H1 (cell line): Measurements from ENCODE around the gene UBE2I. TPM values are rescaled to one million over a fixed set of nuclear protein-coding genes. Genes with fewer than 3 reads are reported as not detected.
"Not testable (repeated sequence)": the region's sequence is repeated elsewhere in the genome, so short reads cannot be mapped to it uniquely, and the experiment has no call there.

ENCODE experiments used
- CTCF ChIA-PET: fragments of 300-600 bp; sonication (Branson Sonifier 250); formaldehyde crosslinking; loops from one replicate; lab custom pipeline; 2021; ENCODE audit not compliant: partially characterized antibody; lab: Charles Lee
- POLR2A ChIA-PET: fragments of 300-600 bp; sonication (Branson Sonifier 250); formaldehyde crosslinking; loops from one replicate; lab custom pipeline; 2021; ENCODE audit warnings: inconsistent platforms; ENCODE audit not compliant: partially characterized antibody; lab: Charles Lee
- DNase-seq, 2 experiments: peaks; one replicate each; pipeline versions ENCODE4 v3.0.0 to v3.0.0-alpha.2; 2010 to 2022; ENCODE audit warnings: low spot score in 2 of 2, low read depth in 1 of 2, mixed read lengths in 1 of 2
- FAIRE-seq: peaks from 2 replicates; lab custom pipeline; 2011; peaks lifted over from hg19 to GRCh38; lab: Jason Lieb, UNC
- H2AFZ ChIP-seq: 2 replicates; pipeline ENCODE4 v1.8.1; 2012; ENCODE audit warnings: low read length, inconsistent platforms
- H2AK5ac ChIP-seq: 2 replicates; pipeline ENCODE4 v1.6.1; 2013; ENCODE audit warnings: low read depth, low read length
- H2BK120ac ChIP-seq: replicated peaks from 2 replicates; pipeline ENCODE3; 2013; ENCODE audit warnings: low read depth, low read length, inconsistent platforms
- H2BK12ac ChIP-seq: 2 replicates; pipeline ENCODE4 v1.6.1; 2013; ENCODE audit warnings: low read depth, low read length
- H2BK15ac ChIP-seq: 2 replicates; pipeline ENCODE4 v1.6.1; 2013; ENCODE audit warnings: low read length
- H2BK20ac ChIP-seq: 2 replicates; pipeline ENCODE4 v1.6.1; 2013; ENCODE audit warnings: low read length
- H2BK5ac ChIP-seq: 2 replicates; pipeline ENCODE4 v1.6.1; 2013; ENCODE audit warnings: low read depth, low read length
- H3K14ac ChIP-seq: 2 replicates; pipeline ENCODE4 v1.6.1; 2013; ENCODE audit warnings: inconsistent platforms; ENCODE audit not compliant: insufficient read length
- H3K18ac ChIP-seq: 2 replicates; pipeline ENCODE4 v1.6.1; 2013; ENCODE audit warnings: low read length; ENCODE audit errors: extremely low read depth
- H3K23ac ChIP-seq: 2 replicates; pipeline ENCODE4 v1.6.1; 2013; ENCODE audit warnings: inconsistent platforms; ENCODE audit not compliant: insufficient read length
- H3K23me2 ChIP-seq: 2 replicates; pipeline ENCODE4 v1.6.1; 2013; ENCODE audit warnings: low read depth, low read length
- H3K27ac ChIP-seq: 2 replicates; pipeline ENCODE4 v1.6.1; 2011; ENCODE audit warnings: low read depth, low read length, inconsistent platforms
- H3K27me3 ChIP-seq, 4 experiments: replicated peaks in 1 of 4; 1 replicate in 1 of 4; 2 replicates in 3 of 4; pipeline versions ENCODE4 v1.6.1 to v1.8.1; 2011 to 2013; ENCODE audit warnings: low read length in 3 of 4, mild to moderate bottlenecking in 3 of 4, inconsistent platforms in 2 of 4, mixed read lengths in 2 of 4, moderate library complexity in 1 of 4; ENCODE audit not compliant: control insufficient read depth in 3 of 4, insufficient read depth in 3 of 4; ENCODE audit errors: extremely low read depth in 1 of 4
- H3K36me3 ChIP-seq, 4 experiments: 2 replicates each; pipeline versions ENCODE4 v1.6.1 to v1.8.1; 2011 to 2013; ENCODE audit warnings: mild to moderate bottlenecking in 4 of 4, low read length in 3 of 4, moderate library complexity in 2 of 4, control low read depth in 1 of 4, inconsistent platforms in 1 of 4; ENCODE audit not compliant: insufficient read depth in 4 of 4, control insufficient read depth in 2 of 4
- H3K4ac ChIP-seq: replicated peaks from 2 replicates; pipeline ENCODE3; 2013; ENCODE audit warnings: low read length, low read depth, mixed read lengths, inconsistent platforms; ENCODE audit not compliant: insufficient read length
- H3K4me1 ChIP-seq, 4 experiments: replicated peaks in 1 of 4; 1 replicate in 1 of 4; 2 replicates in 3 of 4; pipeline versions ENCODE4 v1.6.1 to v1.8.1; 2011 to 2013; ENCODE audit warnings: low read length in 3 of 4, inconsistent platforms in 2 of 4, mixed read lengths in 1 of 4; ENCODE audit not compliant: insufficient read depth in 4 of 4, control insufficient read depth in 3 of 4
- H3K4me2 ChIP-seq, 2 experiments: 2 replicates each; pipeline versions ENCODE4 v1.6.1 to v1.8.1; 2011 to 2013; ENCODE audit warnings: low read depth in 2 of 2, low read length in 2 of 2, control low read depth in 1 of 2, inconsistent platforms in 1 of 2, mild to moderate bottlenecking in 1 of 2; ENCODE audit not compliant: insufficient read depth in 1 of 2
- H3K4me3 ChIP-seq, 4 experiments: fragments of 200-600, 300-600 bp in 1 of 4; sonication (generic), shearing (Covaris generic), sonication (Bioruptor Twin) in 1 of 4; 2 replicates each; pipeline versions ENCODE4 v1.5.1 to v1.8.1; 2011 to 2016; ENCODE audit warnings: low read length in 4 of 4, low read depth in 3 of 4, control low read depth in 2 of 4, inconsistent platforms in 2 of 4, mild to moderate bottlenecking in 2 of 4, mixed read lengths in 1 of 4, moderate library complexity in 1 of 4; ENCODE audit not compliant: insufficient read depth in 2 of 4; ENCODE audit errors: extremely low read depth in 1 of 4
- H3K56ac ChIP-seq: replicated peaks from 2 replicates; pipeline ENCODE3; 2013; ENCODE audit warnings: low read depth, mild to moderate bottlenecking, mixed read lengths, low read length, inconsistent platforms; ENCODE audit not compliant: insufficient read length
- H3K79me1 ChIP-seq: 2 replicates; pipeline ENCODE4 v1.6.1; 2013; ENCODE audit warnings: low read depth, low read length, control low read depth
- H3K79me2 ChIP-seq, 2 experiments: 2 replicates each; pipeline versions ENCODE4 v1.6.1 to v1.8.1; 2012 to 2013; ENCODE audit warnings: low read length in 2 of 2, mild to moderate bottlenecking in 2 of 2, inconsistent platforms in 1 of 2; ENCODE audit not compliant: insufficient read depth in 2 of 2, control insufficient read depth in 1 of 2
- H3K9ac ChIP-seq, 4 experiments: replicated peaks in 1 of 4; 1 replicate in 1 of 4; 2 replicates in 3 of 4; pipeline versions ENCODE4 v1.6.1 to v1.8.1; 2011 to 2013; ENCODE audit warnings: low read depth in 3 of 4, low read length in 3 of 4, control low read depth in 2 of 4, mild to moderate bottlenecking in 2 of 4, moderate library complexity in 2 of 4, inconsistent platforms in 1 of 4; ENCODE audit errors: extremely low read depth in 1 of 4
- H3K9me3 ChIP-seq, 2 experiments: 2 replicates each; pipeline versions ENCODE4 v1.6.1 to v1.8.1; 2012 to 2013; ENCODE audit warnings: mild to moderate bottlenecking in 2 of 2, moderate library complexity in 2 of 2, control low read depth in 1 of 2, inconsistent platforms in 1 of 2, low read depth in 1 of 2, low read length in 1 of 2, mixed read lengths in 1 of 2; ENCODE audit not compliant: insufficient read depth in 2 of 2
- H4K20me1 ChIP-seq, 2 experiments: replicated peaks in 1 of 2; 2 replicates each; pipeline versions ENCODE3 to v1.8.1; 2011 to 2013; ENCODE audit warnings: inconsistent platforms in 2 of 2, low read length in 2 of 2, mild to moderate bottlenecking in 1 of 2; ENCODE audit not compliant: insufficient read depth in 2 of 2, control insufficient read depth in 1 of 2
- H4K5ac ChIP-seq: 2 replicates; pipeline ENCODE4 v1.6.1; 2013; ENCODE audit warnings: low read length, low read depth, mixed read lengths, inconsistent platforms; ENCODE audit not compliant: insufficient read length
- H4K8ac ChIP-seq: 2 replicates; pipeline ENCODE4 v1.8.0; 2013; ENCODE audit warnings: mild to moderate bottlenecking, moderate library complexity, low read length, inconsistent platforms; ENCODE audit not compliant: insufficient read depth; ENCODE audit errors: extremely low read depth
- H4K91ac ChIP-seq: replicated peaks from 2 replicates; pipeline ENCODE3; 2013; ENCODE audit warnings: low read length, mixed read lengths, inconsistent platforms; ENCODE audit not compliant: insufficient read length
- ATF3 ChIP-seq: IDR thresholded peaks from 2 replicates; pipeline ENCODE4 v1.6.1; 2011; ENCODE audit warnings: low read depth, mild to moderate bottlenecking, low read length; ENCODE audit not compliant: insufficient read depth
- CBX5 ChIP-seq: fragments of 300-800, 300-1000 bp; sonication (generic); IDR thresholded peaks from 2 replicates; pipeline ENCODE4 v1.7.1; 2016; ENCODE audit warnings: antibody characterized with exemption, low read length, low read depth
- HDAC2 ChIP-seq, 2 experiments: fragments of 300-600 bp in 1 of 2; sonication (generic) in 1 of 2; IDR thresholded peaks; 2 replicates each; pipeline ENCODE4 v1.6.1; 2011 to 2012; ENCODE audit warnings: low read depth in 2 of 2, low read length in 2 of 2, mild to moderate bottlenecking in 2 of 2, moderate library complexity in 2 of 2, borderline replicate concordance in 1 of 2, inconsistent platforms in 1 of 2
- RBBP5 ChIP-seq: IDR thresholded peaks from 2 replicates; pipeline ENCODE4 v1.7.1; 2012; ENCODE audit warnings: low read depth, mild to moderate bottlenecking, inconsistent platforms, low read length, moderate library complexity, borderline replicate concordance
- YY1 ChIP-seq: IDR thresholded peaks from 2 replicates; pipeline ENCODE4 v1.6.1; 2011; ENCODE audit warnings: low read depth, mild to moderate bottlenecking, low read length
- WGBS, 2 experiments: shearing (Covaris generic) in 1 of 2; methylation state at CpG; one replicate each; pipeline versions ENCODE4 v1.1.6 to v1.1.7; 2013 to 2015; ENCODE audit warnings: low lambda C conversion rate in 2 of 2, mixed read lengths in 2 of 2, inconsistent platforms in 1 of 2, low coverage in 1 of 2, missing lambda C conversion rate in 1 of 2; ENCODE audit not compliant: insufficient replicate concordance in 2 of 2, insufficient coverage in 1 of 2, insufficient read length in 1 of 2; ENCODE audit errors: extremely low coverage in 1 of 2, missing lambda C conversion rate in 1 of 2; 5-methylcytosine and 5-hydroxymethylcytosine counted together
- polyA plus RNA-seq, 7 experiments: library from polyadenylated mRNA; depleted of rRNA in 3 of 7; stranded (reverse) in 5 of 7; unstranded in 2 of 7; fragments of >200 nt in 5 of 7; fragments of 200-250 nt in 2 of 7; gene quantifications; 1 replicate in 5 of 7; 2 replicates in 1 of 7; 4 replicates in 1 of 7; pipeline versions ENCODE4 v1.2.1 to v1.2.3, GENCODE V29; 2011 to 2013; ENCODE audit warnings: missing spikeins in 2 of 7, mixed read lengths in 2 of 7
- total RNA-seq: library from RNA; stranded (reverse); fragmentation: NEBNext Ultra II Directional; extraction: Animal tissue kit (Norgen Biotek cat#: 25700); gene quantifications from 2 replicates; pipeline ENCODE4 v1.2.1, GENCODE V29; 2021

The UBE2I gene
- total and polyA plus RNA-seq, 2 of the 8 experiments (the other 6 are each of a cell fraction or from before 2014, with no cell fraction given): 148 to 268 TPM

GRCh38 chr16:1291576-1291974, 17.9 kb upstream of the UBE2I start (continued):
- TF ChIP-seq RBBP5 (no peak), CBX5 (no peak), YY1 (no peak), ATF3 (no peak), HDAC2 (IDR thresholded peaks at IDR 0.05; ENCODE audit: borderline replicate concordance in 1 of 2, low read depth in 2 of 2, low read length in 2 of 2) (no peak)

GRCh38 chr16:1292208-1292607, 17.2 kb upstream of the UBE2I start:
- not testable (repeated sequence) for H3K79me2 ChIP-seq, H3K9ac ChIP-seq, H3K9me3 ChIP-seq, FAIRE-seq, H2AFZ ChIP-seq, H3K18ac ChIP-seq, H3K4me3 ChIP-seq, H3K4ac ChIP-seq, H2BK120ac ChIP-seq, H2BK12ac ChIP-seq, H4K8ac ChIP-seq, H3K4me2 ChIP-seq, H4K20me1 ChIP-seq, H3K56ac ChIP-seq, DNase-seq, H3K79me1 ChIP-seq, H2BK5ac ChIP-seq, H3K27ac ChIP-seq, H3K36me3 ChIP-seq, H2BK20ac ChIP-seq, H4K5ac ChIP-seq, H2BK15ac ChIP-seq, H3K23ac ChIP-seq, H2AK5ac ChIP-seq, H3K23me2 ChIP-seq, H3K14ac ChIP-seq, H4K91ac ChIP-seq
- ChIA-PET CTCF (interaction anchor here (0.6 to 4.7 kb wide), 4 partner anchors 8 to 617 kb away, joined by 3 to 35 read pairs (median 4); no protein-coding TSS in a partner anchor), POLR2A (interaction anchor here (1.2 to 2.3 kb wide), 3 partner anchors 13 to 39 kb away, joined by 3 to 4 read pairs (median 4); partner anchors contain the start of gene UBE2I)
- peaks cover 7 to 39% (median 26%) of the 10 kb centered on the region in 4 experiments for H3K27me3 ChIP-seq
- 96% methylated on average over 4 of the region's 6 CpGs; no CpG with 5 or more reads in 1 of the 2 experiments for WGBS, 2 experiments
- peaks cover 3 to 17% (median 13%) of the 10 kb centered on the region in 4 experiments; a peak in 6 of 7 replicates for H3K4me1 ChIP-seq
